GM21717 (cell line): Measurements from ENCODE around the gene GNB1L.

Experiments
- ATAC-seq: cut with Tn5 transposase; IDR thresholded peaks from one replicate; pipeline ENCODE4 v1.9.1; 2021; ENCODE audit warnings: mild to moderate bottlenecking, moderate library complexity; ENCODE audit not compliant: unreplicated experiment

GNB1L gene

DNA sequence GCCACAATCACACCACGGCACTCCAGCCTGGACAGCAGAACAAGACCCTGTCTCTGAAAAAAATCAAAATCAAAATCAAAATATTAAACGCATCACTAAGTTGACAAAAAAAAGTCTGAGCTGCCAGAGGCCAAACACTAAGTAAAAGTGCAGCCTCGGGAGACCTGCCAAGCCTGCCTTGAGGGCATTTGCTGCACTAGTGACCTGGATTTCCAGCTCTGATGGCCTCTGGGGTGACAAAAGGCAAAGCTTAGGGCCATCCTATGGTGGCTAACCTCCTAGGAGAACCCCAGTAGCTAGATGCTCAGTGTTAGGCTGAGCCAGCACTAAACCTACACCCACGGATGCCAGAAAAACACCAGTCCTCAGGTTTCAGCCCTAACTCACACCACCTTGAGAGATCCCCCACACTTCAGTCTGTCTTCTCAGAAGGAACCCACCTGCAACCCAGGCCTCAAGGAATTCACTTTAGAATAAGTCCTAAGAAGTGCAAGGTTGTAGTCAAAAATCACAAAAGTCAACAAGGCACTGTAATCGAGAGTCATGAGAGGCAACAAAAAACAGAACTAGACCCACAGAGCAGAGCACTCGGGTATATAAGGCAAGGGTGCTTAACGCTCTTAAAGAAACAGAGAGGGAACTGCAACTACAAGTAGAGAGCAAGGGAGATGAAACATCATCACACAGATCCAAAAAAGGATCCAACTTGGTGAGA, 28.6 kb downstream of the GNB1L start:
- no peak for ATAC-seq

DNA sequence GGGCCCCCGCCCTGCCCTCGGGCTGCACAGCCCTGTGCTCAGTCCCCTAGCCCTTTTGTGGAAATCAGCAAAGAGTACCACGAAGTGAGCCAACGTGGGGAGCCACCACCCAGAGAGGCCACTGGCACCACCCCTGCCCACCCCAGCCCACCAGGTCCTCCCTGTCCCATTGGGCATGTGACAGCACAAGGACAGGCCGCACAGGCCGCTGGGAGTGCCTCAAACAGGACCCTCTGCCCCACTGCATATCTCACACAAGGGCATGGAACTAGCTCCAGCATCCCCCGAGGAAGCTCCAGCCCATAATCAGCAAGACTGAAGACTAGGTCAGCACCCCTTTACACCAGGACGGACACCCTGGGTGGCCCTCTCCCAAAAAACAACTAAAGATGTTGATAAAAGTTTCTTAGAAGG, 29.7 kb downstream of the GNB1L start:
- no peak for ATAC-seq

DNA sequence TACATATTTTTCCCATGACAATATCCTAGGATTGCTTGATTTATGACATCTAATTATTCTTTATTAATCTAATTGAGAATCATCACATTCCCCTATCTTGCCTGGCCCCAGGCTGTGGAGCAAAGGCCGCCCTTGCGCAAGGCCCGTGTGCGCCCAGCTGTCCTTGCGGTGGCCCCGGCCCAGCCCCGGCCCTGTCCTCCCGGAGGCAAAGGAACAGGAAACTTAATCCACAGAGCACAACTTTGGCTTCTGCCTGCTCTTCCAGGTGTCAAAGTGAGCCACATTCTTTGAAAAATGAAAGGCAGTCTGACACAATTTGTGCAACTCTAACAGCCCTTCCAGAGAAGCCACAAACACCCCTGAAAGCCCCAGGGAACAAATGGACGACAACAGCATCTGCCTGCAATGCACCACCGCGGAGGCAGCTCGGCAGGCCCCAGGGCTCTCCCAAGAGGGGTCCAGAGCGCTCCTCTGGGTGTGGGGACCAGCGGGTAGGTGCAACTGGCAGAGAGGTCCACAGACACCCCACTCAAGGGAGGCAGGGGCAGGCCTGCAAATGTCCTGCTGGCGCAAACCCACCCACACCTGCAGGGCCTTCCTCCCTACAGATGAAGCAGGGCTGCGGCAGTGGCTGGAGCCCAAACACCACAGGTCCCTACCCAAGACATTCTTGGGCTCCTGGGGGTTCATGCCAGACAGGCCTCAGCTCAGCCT, 30.3 kb downstream of the GNB1L start:
- no peak for ATAC-seq

DNA sequence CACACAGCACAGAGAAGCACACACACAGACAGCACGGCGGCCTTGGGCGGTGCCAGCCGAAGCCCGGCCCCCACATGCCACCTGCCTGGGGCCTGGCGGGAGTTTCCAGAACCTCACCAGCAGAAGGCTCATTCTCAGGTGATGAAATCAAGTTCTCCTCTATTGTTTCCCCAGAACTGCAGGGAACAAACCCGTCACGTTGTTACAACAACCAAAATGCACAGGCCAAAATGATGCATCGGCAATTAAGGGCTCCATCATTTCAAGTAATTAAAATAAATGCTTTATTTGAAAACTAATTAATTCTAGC, 30.8 kb downstream of the GNB1L start:
- ATAC-seq = no peak

DNA sequence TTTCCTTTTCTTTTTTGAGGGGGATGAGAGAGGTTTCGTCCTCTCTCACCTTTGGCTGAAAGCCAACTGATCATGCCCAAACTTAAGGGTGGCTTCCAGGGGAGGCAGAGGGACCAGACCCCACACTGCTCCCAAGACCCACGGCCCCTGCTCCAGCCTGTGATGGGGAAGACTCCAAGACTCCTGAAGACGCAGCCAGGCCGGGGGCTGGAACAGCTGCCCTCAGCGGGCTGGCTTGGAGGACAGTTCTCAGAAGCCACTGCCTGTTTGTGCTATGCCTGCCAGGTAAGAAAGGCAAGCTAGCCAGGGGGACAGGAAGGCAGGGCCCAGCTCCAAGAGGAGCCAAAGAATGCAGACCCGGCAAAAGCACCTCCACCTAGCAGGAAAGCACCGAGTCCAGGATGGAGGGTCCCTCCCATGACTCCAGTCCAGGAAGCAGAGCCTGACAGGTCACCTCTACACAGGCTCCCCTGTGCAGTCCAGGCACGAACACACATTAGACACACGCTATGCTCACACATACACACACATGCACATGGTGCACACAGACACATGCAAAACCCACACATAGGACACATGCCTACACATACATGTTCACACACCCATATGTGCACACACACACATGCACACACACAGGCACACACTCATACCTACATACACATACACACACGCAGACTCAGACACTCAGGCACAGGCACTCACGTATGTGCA, 31.3 kb downstream of the GNB1L start:
- no peak for ATAC-seq

DNA sequence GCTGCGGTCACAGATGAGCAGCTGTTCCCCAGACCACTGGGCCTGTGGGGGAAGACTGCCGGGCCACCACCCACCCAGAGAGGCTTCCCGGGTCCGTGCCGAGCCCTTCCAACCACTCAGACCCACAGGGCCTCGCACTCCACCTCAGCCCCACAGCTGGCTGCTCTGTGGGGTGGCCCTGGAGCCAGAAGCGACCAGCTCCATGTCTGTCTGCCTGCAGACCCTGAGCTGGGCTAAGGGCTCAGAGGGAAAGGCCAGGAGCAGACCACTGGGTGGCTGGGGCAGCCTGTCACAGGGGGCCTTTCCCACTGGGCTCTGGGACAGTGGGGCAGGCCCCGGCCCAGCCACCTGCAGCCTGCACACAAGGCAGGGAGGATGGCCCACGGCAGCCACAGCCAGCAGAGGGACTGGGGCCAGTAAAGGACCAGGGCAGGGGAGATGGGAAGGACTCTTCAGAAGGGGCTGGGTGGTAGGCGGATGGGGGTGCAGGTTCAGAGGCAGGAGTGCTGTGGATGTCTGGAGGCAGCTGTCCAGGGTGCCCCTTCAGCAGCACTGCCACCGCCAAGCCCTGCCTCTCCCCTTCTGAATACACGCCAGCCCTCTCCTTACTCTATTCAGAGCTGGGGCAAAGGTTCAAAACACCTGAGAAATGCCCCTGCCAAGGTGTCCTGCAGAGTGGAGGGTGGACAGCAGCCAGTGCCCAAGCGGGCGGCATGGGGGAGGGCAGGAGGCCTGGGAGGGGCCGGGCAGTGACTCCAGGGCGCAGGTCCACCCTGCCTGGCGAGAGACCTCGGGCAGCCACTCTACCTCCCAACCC, 32.2 kb downstream of the GNB1L start:
- no peak for ATAC-seq

DNA sequence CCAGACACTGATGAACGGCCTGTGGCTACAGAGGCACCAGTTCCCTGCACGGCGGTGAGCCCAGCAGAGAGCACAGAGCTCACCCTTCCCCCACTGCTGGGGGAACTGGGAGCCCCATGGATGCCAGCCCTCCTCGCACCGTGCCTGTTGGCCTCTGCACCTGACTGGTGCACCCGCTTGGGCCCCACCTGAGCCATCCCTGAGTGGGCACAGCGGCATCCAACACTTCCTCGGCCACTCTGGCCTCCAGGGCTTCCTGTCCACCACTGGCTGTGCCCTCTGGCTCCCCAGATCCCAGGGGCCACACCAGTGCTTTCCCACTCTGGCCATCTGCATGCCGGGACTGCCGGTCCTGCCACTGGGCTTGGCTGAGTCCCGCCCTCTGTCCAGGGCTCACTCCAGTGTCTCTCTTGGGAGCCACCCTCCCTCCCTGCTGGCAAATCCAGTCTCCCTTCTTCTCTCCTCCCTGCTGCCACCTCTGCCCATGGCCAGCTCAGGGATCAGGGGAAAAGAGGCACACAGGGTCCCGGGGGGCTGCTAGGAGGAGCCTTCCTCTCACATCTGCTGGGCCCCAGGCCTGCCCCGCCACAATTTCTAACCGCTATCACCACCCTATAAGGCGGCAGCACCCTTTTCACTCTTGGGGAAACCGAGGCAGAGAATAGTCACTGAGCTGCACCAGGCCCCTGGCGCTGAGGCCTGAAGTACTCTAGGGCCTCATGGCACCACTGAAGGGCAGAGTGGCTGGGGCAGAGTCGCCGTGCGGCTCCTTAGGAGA, 33.0 kb downstream of the GNB1L start:
- ATAC-seq = no peak

DNA sequence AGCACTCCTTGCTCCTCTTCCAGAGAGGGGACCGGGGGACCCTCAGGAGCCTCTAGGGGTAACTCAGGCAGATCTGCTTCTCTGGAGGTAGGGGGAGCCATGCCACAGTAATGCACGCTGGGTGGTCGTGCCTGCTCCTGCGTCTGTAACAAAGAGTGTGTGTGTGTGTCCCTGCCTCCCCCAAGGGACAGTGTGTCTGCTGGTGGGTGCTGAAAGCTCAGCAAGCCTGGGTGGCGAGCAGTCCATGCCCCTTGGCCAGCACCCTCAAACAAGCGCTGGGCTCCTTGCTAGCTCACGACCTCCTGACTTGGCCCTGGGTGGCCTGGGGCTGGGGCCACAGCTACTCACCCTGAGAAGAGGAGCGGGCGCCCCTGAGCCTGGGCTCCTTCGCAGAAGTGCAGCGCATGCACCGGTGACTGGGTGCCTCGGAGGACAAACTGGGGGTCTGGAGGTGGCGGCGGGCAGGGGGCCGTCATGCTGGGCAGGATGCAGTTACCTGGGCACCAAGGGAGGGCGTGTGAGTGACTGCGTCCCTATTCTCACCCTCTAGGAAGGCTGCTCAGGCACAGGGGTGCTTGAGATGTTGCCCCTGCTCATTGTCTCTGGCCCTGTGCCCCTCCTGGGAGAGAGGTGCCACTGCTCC, 33.7 kb downstream of the GNB1L start:
- ATAC-seq = no peak

DNA sequence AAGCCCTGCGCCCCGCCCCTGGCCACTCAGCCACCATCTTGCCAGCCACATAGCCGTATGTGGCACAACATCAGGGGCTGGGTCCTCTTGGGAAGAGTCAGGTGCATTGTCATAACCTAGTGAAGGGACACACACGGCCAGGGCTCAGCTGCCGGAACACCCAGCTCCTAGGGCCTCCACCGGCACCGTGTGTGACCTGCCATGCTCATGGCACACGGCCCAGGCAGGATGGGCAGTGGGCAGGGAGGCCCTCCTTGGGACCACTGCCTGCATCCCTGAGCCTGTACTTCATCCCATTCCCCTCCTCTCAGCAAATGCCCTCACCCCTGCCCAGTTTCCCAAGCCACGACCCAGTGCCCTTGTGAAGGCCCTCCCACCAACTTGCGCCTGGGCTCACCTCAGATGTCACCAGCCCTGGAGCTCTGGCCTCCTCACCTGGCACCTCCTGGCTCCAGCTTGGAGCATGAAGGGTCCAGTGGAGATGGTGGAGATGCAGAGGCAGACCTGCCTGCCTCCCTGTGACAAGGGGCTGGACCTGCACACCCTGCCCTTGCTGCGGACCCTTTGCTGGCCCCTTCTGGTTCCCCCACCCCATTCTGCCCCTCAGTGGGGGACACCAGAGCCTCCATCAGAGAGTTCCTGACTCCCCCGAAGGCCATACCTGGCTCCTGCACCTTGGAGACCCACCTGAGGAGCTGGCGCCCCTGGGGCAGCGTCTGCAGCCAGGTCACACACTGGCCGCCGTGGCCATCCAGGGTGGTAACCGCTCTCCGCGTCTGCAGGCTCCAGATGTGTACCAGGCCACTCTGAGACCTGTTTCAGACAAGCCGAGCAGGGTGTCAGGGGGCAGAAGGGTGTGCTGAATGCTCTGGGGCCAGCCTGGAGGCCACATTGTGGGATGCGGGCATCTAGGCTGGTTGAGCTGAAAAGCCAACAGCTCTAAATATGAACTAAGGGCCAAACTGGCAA, 34.5 kb downstream of the GNB1L start:
- no peak for ATAC-seq

DNA sequence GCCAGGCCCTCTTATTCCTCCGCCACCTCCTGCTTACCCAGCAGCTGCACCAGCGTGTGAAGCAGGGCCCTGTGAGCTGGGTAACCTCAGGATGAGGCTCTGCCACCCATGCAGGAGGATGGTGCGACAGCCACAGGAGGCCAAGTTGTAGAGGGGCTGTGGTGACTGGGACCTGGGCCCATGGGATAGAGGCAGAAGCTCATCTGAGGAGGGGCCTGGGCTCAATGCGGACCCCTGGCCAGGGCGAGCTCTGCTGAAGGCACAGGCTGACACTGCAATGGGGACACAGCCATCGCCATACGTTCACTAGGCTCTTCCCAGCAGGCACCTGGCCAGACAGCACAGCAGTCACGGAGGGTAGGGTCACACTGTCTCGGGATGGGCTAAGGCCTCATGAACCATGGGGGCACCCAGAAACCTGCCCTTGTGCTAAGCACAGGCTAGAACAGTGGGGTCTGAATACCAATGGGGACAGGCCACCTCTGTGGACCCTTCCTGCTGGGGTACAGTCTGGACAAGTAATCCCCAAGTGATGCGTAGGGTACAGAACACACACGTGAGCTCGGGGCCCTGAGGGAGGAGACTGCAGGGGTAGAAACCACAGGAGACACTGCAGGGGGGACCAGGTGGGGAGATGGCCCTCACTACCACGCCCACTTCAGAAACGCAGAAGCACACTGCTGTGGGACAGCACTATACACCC, 35.3 kb downstream of the GNB1L start:
- no peak for ATAC-seq

DNA sequence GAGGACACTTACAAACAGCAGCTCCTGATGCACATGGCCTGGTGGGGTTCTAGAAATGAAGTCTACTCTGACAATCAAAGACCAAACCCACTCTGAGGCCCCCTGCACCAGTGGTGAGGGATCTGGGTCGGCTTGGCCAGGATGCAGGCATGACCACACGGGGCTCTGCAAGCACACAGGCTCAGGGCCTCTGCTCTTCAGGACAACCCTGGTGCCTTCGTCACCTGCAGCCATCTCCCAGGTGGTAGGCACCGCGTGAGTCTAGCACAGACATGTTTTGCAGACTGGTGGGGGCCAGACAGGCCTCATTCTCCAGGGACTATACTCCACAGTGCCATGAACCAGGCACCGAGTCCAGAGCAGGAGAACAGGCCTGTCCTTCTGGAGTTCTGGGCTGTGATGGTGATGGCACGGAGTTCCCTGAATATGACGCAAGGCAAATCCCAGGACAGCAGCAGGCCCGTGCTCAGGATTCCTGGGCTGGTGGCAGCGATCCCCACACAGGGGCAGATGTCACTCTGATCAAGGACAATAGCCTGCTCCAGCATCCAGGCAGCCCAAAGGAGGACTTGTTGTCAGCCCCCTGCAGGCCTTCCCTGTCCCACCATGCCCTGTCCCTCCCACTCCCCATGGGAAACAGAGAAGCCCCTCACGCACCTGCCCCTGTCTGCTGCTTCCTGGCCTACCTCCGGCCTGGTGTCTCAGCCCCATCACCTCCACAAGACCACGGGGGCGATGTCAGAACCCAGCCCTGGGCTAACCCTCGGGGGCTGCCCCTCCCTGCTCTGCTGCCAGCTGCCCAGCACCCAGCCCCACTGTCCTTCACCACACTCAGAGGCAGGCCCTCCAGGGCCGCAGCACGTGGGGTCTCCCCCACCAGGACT, 36.1 kb downstream of the GNB1L start:
- no peak for ATAC-seq

DNA sequence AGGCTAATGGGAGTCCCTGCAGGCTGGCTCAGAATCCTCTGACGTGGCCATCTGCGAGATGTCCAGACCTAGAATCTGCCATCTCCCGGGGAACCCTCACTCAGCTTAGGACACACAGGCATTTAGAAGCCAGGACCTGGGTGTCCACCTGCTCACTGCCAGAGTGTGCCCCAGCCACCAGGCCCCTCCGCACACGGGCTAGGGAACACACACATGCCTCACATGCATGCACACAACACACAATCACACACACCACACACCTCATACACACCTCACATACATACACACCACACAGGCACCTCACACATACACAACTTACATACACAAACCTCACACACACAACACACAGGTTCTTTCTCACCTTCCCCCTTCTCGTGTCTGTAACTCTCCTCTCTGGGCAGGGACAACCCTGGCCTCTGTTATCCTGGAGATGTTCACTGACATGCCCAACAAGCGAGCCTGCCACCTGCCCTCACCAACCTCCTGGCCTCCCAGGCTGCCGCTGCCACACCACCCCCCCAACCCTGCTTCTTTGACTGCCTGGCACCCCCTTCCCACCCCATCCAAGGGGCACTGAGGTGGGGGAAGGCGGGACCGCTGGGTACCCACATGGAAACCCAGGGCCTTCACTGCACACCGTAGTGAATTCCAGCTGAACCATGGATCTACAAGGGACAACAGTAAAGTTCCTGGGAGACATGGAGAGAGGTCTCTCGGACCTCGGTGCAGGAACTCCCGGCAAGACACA, 38.1 kb downstream of the GNB1L start:
- ATAC-seq = no peak

DNA sequence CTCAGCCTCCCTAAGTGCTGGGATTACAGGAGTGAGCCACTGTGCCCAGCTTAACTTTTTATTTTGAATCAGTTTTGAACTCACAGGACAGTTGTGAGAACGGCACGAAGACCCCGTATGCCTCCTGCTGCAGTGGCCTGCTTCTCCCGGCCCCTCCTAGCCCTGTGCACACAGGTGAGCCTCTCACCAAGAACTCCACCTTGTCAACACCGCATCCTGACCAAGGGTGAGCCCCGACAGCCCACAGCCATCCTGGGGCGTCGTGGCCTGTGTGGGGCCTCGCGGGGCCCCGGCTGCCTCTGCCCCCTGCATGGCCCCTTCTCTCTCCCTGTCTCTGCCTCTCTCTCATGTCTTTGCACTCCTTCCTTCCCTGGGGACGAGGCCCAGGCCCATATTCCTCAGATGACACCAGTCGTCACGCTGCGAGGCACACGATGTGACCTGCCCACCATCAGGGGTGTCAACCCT, 38.8 kb downstream of the GNB1L start:
- ATAC-seq = no peak

DNA sequence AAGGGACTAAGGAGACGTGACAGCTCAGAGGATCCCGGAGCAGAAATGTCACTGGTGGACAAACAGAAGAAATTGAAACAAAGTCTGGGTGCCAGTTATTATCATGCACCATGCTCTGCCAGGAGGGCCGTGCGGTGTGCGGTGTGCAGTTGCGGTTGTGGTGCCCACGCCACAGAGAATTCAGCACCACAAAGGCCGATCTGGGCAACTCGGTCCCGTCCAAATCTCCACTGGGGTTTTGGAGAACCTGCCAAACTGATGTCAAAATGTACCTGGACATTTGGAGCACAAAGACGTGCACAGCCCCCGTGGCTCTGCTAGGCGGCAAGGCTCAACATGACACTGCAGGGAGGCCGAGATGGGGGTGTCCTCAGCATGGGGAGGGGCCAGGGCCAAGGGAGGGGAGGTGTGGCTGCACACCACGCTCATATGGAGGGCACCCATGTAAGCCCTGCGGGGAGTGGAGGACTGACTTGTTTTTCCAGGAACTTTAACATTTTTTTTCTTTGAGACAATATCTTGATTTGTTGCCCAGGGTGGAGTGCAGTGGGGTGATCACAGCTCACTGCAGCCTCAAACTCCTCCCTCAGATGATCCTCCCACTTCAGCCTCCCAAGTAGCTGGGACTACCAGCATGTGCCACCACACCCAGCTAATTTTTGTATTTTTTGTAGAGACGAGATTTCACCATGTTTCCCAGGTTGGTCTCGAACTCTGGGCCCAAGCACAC, 39.4 kb downstream of the GNB1L start:
- ATAC-seq = no peak

DNA sequence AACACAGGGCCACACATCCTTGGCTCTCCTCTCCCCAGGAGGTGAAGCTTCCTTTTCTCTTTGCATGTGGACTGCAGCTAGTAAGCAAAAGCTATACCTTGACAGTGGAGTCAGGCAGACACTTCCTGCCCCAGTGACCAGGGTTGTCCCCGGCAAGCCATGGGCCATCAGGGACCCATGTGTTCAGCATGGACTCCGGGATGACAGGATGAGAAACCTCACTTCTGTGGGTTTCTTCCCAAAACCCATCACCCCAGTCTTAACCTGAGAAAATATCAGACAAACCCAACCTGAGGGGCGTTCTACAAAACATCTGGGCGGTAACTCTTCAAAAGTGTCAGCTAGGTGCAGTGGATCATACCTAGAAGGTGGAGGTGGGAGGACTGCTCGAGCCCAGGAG, 40.2 kb downstream of the GNB1L start:
- no peak for ATAC-seq

DNA sequence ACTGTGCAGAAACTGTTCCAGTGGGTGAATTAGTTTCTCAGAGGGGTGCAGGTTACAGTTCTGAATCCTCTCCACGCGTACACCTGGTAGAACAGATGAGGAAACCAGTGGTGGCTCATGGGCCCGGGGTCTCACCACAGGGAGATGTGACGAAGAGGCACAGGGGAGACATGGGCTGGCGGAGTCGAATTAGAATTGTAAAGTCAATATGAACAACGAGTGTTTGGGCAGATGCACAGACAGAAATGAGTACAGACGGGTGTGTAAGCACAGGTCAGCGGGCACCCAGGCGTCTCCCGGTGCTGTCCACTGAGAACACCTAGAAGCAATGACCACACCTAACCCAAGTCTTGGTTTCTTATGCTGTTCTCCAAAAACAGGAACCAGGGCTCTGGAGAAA, 41.8 kb downstream of the GNB1L start:
- no peak for ATAC-seq
